Measurements from ENCODE around the gene ACE2.
"Not testable (repeated sequence)": the region's sequence is repeated elsewhere in the genome, so short reads cannot be mapped to it uniquely, and the experiment has no call there.

The ACE2 gene

DNA sequence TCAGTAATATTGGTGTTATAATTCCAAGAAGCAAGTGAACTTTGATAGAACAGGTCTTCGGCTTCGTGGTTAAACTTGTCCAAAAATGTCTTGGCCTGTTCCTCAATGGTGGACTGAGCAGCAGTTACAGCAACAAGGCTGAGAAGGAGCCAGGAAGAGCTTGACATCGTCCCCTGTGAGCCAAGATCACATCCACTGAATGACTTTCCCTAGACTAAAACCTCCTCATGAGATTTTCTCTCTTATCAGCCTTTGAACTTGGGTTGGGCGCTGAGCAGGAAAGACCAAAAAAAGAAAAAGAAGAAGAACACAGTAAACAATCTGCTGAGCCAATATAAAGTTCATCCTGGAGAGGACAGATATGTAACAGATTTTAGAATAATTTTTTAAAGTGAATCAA, at the start of gene ACE2:
Gene ACE2 (minus strand): TSS at position 216 of the 400 bp plus-strand sequence. CDS start 49 bp downstream, at position 167.
- DNase-seq = no peak

DNA sequence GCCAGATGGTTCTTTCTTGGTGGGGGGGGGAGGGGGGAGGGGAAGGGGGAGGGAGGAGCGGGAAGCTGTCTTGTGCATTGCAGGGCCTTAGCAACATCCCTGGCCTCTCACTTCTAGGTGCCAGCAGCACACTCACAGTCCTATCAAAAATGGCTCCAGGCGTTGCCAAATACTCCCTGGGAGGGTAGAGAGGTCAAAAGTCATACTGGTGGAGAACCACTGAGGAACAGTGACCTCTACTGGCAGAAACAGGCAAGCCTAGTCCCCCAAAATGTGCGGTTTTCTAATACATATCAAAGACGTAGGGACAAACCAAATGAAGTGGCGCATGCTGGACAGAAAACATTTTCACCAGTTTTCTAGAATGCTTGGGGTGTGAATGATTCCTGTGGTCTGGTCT, 46.8 kb upstream of the ACE2 start:
- DNase-seq = not testable (repeated sequence)

DNA sequence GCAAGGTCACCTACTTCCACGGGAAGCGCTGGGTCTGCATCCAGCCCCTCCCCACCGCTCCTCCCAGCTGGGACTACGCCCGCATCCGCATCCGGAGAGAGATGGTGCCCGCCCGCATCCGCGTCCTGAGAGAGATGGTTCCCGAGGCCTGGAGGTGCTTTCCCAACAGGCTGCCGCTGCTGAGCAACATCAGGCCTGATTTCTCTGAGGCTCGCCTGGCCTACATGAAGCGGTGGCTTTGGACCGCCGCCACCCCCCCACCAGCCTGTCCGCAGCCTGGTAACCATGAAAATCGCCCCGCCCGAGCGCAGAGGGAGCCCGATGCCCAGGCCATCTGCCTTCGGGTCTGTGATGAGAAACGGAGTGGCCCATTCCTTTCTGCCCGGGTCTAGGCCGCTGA, 45.8 kb upstream of the ACE2 start:
- no peak for DNase-seq

DNA sequence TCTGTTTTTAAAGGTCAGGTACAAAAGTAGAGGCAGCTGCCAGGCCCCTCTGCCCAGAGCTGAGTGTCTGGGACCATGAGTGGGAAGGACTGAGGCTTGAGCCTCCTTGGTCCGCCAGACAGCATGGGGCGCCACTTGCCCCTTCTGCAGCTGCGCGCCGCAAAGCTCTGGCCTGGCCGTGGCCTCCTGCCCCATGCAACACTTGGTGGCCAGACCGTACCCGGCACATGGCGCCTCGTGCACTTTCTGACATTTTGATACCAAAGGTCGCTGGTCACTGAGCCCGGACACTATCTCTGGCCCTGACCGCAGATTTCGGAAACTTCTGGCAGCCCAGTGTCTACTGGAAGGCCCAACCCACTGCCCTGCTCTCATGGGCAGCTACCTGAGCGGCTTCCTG, 45.3 kb upstream of the ACE2 start:
- no peak for DNase-seq

DNA sequence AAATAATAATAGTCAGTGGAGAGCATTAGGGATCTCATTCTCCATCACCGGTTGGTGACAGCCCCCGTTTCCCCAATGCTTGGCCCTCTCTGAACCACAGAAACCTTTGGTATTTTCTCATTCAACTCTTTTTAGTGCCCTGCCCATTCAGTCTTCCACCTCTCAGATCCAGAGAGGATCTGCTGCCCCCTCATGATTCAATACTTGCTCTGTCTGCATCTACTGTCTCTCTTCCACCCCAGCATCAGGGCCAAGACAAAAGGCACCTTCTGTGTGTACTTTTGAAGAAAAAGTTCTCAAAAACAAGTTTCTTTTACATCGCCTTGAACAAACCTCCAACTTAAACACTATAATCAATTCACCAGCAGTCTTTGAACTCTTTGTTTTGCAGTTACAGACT, 44.5 kb upstream of the ACE2 start:
- DNase-seq = no peak

DNA sequence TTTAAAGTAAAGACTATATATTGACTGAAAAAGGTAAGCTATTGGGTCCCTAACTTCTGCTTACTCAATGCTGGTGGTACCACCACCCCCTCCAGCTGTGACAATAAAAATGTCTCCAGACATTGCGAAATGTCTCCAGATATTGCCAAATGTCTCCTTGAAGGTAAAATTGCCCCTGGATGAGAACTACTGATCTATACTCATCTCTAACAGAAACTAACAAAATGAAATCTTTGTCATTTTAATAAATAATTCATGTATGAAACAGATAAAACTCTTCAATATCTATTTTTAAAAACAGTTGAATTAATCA, 43.8 kb upstream of the ACE2 start:
- no peak for DNase-seq

DNA sequence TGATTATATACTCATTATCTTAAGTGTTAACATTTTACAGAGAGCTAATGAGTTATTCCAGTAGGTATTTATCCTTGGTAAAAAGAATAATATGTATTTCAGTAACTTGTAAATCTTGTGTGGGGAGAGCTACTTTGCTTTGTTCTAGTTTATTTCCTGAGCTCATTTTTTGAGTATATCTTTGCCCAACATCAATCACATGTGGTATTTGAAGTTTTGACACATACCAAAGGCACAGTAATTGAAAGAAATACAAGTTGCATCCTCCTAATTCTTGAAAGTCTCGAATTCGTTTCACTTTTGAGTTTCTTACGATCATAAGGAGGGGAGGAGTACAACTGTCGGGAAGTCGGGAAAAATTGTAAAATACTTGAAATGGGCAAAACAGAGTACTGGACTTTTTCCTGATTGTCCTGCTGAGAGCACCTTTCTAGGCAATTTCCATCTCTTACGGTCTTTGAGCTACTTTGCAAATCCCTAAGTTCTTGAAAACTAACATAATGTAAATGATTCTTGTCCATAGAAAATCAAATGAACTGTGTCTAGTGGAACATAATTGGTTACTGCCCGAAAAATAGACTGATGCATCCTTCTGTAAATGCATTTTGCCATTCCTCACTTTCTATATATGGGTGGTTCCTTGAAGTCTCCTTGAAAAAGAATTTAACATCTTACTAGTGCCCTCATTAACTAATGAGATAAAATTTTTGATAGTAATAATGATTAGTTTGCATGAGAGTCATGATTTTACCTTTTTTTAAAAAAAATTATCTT, 43.2 kb upstream of the ACE2 start:
- no peak for DNase-seq

DNA sequence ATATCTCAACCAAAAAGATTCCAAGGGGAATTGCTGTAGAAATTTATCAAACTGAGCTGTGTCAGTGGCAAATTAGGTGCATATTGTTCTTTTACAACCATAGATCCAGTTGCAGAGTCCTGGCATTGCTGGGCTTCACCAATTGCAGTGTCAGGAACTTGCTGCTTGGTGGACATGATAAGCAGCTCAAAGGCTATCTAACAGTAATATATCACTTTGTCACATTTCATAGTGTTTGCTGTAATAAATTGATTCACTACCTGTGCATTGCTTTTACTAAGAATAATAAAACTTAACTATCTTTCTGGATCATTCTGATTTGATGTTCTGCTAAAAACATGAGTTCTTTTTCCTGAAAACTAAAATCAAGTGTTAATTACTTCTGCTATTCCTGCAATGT, 30.9 kb upstream of the ACE2 start:
- DNase-seq = no peak

DNA sequence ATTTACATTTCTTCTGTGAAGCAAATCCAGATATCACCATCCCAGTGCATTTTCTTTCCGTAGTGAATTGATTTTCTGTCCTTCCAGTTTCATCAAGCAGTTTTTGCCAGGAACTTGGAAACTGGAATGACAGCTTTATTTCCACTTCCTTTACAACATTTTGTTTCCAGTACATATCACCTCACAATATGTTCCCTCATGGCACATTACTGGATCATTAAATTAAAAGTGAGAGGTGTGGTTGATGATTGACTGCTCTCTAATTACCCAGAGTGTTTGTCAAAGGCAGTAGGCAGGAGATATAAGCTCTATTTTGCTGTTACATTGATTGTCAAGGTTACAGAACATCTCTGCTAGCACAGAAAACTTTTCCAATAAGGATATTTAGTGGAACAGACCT, 22.3 kb upstream of the ACE2 start:
- no peak for DNase-seq

DNA sequence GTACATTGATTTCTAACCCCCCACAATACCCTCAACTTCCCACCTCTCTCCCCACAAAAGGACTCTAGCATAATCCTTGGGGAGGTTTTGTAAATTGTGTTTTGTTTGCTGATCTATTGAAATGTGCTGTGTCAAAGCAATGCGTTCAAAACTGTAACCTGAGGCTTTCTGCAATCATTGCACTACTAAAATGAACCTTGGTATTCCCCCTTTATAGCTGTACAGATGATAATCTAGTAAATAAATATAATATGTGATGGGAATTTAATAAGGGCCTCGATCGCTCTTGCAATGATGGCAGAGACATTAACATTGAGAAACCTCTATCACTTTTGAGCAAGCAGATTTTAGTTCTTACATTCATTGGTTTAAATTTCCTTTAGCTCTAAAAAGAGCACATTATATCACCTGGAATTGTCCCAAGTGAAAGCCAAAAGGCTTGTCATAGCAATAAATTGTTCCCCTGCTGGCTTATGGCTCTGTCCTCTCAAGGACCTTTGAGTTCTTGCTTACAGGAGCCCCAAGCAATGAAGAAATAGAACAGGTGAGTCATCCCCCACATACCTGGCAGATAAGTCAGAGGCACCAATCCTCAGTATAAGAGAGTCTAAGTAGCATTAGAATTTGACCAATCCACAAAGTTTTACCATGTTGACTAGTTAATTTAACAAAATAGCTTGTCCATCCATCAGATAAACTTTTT, 18.4 kb upstream of the ACE2 start:
- no peak for DNase-seq

DNA sequence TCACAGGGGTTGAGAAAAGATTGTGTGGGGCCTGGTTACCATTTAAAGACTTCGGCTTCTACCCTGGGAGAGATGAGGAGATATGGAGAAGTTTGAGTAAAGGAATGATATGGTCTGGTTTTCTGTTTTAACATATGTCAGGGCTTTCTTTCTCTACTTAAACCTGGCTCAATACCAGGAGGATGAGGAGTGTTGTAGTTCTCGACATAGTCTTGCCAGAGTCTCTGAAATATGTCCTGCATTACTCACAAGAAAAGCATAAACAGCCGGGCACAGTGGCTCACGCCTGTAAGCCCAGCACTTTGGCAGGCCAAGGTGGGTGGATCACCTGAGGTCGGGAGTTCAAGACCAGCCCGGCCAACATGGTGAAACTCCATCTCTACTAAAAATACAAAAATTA, 16.4 kb upstream of the ACE2 start:
- no peak for DNase-seq

DNA sequence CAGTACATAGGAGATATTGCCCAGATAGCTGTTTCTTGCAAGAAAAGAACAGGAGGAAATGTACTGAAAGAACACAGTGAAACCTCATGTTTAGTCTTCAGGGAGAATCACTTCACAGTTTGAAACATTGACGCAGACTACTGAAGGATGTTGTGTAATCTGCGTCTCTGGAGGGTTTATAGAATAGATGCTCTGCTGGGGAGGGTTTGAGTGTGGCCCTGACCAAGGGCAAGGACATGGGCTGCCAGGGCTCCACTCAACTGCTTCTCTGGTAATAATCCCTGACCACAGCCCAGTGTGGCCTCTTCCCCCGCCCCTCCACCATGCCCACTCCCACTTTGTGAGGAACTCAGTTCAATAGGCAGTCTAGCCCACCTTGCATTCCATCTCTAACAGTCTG, 15.8 kb upstream of the ACE2 start:
- no peak for DNase-seq

DNA sequence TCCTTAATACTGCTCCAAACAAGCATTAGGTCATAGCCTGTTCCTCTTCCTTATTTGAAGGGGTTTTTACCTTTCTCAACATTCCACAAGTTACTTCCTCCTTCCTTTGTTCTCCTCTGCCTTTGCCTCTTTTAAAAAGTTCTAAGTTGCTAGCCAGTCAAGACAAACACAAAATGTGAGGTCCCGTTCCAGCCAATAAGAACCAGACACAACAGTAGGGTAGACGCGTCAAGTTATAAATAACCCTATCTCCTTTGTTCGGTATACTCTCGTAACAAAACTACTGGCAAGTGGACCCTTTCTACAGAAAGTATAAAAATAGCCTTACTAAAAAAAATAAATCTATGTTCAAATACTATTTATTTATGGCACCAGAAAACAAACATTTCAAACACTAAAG, 6.3 kb upstream of the ACE2 start:
- no peak for DNase-seq

DNA sequence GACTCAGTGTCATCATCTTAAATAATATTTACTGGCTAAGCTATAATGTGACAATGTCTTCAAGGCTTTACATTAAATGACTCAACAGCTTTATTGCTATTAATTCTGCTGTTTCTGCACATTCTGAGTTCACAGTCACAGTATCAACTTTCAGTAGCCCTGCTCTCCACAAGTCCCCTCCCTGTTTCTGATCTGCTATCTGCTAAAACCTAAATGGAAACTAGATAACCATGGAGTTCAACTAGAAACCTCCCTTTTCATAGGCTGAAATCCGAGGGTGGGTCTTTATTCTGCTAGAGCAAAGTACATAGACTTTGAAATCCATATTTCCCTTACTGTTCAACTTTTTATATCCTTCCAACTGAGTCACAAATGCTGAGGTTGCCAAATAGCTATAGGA, 5.4 kb upstream of the ACE2 start:
- DNase-seq = no peak

DNA sequence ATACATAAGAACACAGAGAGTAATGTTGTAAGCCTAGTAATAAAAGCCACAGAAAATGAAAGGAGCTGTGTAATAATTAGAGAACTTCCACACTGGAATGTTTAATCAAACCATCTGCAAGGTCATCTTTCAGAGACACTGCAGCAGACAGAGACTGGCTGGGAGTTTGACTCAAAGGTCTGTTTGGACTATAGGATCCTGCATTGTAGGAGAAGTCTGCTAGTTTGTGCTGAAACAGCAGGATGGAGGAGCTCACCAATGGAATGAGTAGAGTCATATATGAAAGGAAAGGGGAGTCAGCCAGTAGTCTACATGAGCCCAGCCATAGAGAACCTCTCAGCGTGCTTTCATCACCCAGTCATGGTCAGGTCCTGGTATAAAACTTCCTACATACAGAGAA, 4.5 kb upstream of the ACE2 start:
- no peak for DNase-seq

DNA sequence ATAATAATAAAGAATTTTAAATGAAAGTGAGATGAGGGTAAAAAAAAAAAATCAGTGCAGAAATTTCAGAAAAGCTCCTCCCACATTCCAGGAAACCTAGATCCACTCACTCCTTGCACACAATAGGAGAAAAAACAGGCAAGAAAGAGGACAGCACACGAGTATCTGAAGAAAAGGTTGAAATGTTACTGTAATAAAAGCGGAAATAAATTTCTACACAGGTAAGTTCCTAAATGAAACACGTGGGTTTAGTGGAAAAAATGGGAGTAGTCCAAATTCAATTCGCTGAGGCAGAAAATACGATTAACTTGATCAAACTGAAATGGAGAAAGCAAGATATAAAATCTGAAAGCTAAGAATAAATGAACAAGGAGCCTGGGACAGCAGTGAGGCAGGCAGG, 2.0 kb upstream of the ACE2 start:
- no peak for DNase-seq

DNA sequence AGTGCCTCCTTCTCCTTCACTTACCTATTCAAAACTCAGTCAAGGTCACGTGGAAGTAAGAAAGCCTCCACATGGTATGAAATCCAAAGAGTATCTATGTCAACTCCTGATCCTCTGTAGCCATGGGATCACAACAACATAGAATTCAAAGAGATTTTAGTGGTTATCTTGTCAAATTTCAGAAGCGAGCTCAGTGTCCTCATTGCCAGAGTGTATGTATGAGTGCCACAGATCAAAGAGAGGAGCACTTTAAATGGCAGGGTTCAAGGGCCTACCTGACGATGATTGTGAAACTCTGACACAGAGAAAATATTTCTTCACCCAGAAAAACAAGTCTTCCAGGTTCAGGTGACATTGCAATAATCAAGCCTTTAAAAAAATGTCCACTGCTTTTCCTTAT, 1.2 kb upstream of the ACE2 start:
- DNase-seq = no peak

DNA sequence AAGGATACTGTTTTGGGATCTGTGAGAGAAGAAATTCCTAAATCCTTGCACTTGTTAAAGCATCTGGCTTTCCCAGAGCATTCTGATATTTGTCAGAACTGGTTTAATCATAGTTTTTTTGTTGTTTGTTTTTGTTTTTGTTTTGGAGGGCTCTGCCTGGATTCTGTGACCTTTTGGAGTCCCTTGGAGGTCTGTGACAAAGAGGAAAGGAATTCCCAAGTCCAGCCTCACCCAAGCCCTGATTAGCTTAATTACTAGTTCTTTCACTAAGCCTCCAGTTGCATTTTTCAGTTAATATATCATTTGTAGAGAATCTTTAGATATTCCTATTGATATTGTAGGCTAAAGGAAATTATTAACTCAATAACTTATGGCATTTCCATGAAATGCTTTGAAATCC, 711 bp downstream of the ACE2 start:
- DNase-seq = no peak

DNA sequence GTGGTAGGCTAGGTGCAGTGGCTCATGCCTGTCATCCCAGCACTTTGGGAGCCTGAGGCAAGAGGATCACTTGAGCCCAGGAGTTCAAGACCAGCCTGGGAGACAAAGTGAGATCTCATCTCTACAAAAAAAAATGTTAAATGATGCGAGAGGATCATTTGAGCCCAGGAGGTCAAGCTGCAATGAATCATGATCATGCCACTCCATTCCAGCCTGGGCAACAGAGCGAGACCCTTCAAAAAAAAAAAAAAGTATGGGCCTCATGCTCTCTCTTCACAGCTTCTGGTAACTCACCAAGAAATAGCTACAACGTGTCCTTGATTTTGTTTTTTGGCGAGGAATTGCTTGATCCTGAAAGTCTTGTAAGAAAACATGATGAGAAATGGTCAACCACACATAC, 1.3 kb downstream of the ACE2 start:
- no peak for DNase-seq

DNA sequence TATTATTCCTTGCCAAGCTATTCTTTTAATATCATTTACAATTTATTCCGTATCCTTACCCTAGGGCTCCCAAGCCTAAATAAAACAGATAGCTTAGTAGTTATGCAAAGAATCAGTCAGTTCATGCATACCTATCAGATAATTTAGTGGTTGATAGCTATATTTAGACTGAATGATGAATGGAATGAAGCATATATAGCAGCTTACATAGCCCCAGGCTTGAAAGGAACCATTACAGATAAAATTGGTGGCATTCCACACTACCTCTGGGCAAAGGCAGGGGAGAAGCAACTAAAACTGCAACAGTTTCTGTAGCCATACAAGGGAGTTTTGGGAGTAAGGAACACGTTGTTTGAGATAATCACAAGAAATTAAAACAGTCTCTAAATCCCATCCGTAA, 2.7 kb downstream of the ACE2 start:
- DNase-seq = no peak

DNA sequence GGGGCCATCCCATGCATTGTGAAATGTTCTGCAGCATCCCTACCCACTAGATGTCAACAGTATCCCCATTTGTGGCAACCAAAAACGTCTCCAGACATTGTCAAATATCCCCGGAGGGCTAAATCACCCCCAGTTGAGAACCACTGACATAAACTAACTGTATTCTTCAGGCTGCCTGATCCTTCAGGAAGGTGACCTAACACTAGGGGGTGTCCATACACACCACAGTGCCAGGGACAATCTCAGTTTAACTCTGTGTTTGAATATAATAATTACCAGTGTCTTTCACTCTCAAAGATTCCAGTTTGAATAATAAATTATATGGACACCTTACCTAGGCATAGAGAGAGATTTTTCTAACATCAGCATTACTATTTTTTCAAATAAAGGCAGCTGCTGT, 6.4 kb downstream of the ACE2 start:
- no peak for DNase-seq

DNA sequence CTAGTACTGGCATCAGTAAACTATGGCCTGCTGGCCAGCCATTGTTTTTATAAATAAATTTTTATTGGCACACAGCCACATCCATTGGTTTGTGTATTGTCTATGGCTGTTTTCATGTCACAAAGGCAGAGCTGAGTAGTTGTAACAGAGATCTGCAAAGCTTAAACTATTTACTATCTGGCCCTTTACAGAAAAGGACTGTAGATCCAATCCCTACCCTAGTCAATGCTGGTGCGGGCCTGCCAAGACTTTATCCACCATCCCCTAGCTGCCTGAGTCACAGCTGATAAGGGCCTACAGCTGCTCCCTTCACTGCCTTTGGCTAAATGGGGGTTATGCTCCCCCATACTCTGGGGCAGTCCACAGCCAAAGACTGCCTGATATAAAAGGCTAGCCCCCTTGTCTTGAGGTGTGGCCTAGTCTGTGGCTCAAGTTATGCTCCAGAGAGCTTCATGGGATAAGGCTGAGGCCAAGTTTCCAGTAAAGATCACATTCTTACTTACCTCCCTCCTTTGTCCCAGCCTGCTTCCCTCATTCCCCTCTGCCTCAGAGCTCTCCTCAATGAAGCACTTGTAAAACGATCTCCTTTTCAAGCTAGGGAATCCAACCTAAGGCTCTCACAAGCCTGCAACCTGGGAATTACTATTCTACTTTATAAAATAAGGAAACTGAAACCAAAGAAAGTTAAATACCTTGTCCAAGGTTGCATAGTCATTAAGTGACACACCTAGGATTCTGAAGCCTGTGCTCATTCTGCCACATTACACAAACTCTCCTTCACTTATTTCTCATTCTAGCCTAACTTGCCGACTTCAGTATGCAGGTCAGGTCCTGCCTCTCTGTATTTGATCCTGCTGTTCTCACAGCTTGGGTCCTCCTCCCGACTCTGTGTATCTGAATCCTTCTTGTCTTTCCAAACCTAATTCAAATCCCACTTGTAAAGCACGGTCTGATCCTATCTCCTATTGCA, 20.7 kb downstream of the ACE2 start:
- DNase-seq = no peak

DNA sequence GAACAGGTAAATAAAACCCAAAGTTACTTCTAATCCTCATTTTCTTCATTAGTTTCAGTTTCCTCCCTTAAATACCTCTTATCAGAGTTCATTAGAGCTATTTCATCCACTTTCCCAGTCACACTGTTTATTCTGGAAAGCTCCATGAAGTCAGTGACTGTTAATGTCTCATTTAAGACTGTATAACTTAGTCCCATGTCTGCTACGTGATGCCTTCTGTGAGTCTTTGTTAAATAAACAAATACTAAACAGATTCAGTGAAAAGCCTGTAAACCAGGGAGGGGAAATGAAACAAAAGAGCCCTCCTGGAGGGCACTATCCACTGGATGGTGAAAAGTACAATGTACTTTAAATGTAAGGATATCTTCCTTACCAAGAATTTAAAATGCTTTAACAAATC, 24.7 kb downstream of the ACE2 start:
- no peak for DNase-seq

DNA sequence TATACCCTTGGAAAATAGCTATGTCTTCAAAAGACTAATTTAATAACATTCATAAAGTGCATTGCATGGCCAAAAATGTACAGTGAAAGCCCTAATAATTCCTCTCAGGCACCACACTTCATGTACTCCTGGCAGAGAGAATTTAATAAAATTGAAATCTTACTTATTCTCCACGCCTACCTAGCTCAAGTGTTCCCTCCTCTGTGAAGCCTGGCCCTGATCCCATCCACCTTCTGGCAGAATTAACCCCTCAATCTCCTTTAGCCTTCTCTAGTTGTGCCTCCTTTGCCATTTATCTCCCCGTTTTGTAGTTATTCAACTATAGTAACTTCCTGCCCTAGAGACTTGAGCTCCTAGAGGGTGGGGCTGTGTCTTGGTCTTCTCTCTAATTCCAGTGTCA, 26.7 kb downstream of the ACE2 start:
- DNase-seq = no peak

Data from KG1 (cell line).